ENCODE data around the gene FLRT2.

Gene FLRT2

DNA sequence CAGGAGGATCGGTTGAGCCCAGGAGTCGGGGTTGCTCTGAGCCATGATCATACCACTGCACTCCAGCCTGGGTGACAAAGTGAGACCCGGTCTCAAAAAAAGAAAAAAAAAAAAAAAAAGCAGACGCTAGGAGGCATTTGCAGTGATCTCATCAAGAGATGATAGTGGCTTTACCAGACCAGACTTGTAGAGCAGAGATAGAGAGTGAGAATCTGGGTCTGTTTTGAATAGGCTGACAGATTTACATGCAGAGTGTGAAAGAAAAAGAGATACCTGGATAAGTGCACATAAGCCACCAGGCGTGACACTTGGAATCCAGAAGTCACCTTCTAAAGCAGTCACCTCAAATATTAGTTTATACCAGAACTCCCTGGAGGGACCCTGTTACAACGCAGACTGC lies 21.1 kb upstream of the FLRT2 start:
- no peak overlapping the region for H3K4me3 ChIP-seq (ENCODE audit: low read depth, low read length)
- TF ChIP-seq CTCF (IDR thresholded peaks at IDR 0.05; ENCODE audit: low read depth, low read length) = no peak

GRCh38 chr14:85512451-85512850 lies 17.5 kb upstream of the FLRT2 start:
- H3K4me3 ChIP-seq (ENCODE audit: low read depth, low read length) = no peak overlapping the region

DNA sequence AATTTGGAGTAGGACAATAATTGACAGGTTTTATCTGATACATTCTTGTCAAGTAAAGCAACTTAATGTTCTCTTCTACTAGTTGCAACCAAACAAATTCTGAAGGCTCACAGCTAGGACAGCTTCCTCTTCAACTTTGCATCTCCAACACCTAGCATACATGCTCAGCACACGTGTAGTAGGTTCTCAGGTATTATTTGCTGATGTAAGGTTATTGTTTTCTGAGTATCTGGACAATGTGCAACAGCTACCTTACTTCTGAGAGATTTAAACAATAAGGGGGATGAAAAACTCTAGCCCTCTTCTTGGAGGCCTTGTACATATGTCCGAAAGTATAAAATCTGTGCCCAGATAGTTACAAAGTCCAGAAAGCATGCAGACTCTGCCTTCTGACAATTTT lies 15.5 kb upstream of the FLRT2 start:
- TF ChIP-seq CTCF (IDR thresholded peaks at IDR 0.05; ENCODE audit: low read depth, low read length) = no peak

More at GRCh38 chr14:85512451-85512850, 17.5 kb upstream of the FLRT2 start:
- TF ChIP-seq CTCF (IDR thresholded peaks at IDR 0.05; ENCODE audit: low read depth, low read length) = no peak

GRCh38 chr14:85516239-85517113 lies 13.5 kb upstream of the FLRT2 start:
- H3K4me3 ChIP-seq (ENCODE audit: low read depth, low read length) = peak overlapping the region; percentile 22
- no peak for TF ChIP-seq CTCF (IDR thresholded peaks at IDR 0.05; ENCODE audit: low read depth, low read length)

More for the DNA sequence above, 15.5 kb upstream of the FLRT2 start:
- H3K4me3 ChIP-seq (ENCODE audit: low read depth, low read length) = no peak overlapping the region

DNA sequence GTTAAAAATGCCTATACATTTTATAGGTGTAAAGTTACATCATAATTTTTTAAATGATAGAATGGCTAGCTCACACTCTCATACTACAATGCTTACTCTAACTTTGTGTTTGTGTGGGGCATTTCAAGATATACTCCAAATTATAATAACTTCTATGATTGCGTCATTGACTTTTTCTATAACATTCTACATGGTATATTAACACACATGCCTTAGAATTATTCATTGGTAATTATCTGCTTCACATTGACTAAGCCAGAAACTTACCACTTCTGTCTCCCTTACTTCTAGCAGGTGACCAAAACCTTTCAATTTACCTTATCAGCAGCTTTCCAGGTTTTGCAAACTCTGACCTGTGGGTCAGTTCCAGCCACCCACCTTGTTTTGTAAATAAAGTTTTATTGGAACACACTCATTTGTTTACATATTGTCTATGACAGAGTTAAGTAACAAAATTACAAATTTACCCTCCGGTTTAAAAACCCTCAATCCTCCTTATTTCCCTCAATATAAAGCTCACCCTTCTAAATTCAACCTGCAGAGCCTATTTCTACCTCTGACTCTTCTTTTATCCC lies 12.7 kb upstream of the FLRT2 start:
- TF ChIP-seq CTCF (IDR thresholded peaks at IDR 0.05; ENCODE audit: low read depth, low read length) = no peak
- H3K4me3 ChIP-seq (ENCODE audit: low read depth, low read length) = no peak overlapping the region

GRCh38 chr14:85519661-85520305 lies 10.2 kb upstream of the FLRT2 start:
- H3K4me3 ChIP-seq (ENCODE audit: low read depth, low read length) = no peak overlapping the region
- TF ChIP-seq CTCF (IDR thresholded peaks at IDR 0.05; ENCODE audit: low read depth, low read length) = no peak

DNA sequence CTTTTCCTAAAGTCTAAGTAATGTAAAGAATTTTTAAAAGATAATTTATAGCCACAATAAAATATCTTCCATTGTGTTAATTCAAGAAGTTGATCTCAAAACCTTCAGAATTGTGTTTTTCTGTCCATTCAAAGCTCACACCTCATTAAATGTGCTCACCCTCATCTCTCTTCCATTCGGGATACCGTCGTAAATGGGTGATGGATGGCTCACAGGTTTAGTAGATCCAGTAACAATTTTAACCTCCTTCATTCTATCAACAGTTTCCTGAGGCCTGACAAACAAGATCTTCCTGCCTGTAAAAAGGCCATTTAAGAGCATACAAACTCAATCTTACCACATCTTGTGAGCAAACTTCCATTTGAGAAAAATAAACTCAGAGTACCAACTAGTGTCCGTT lies 9.4 kb upstream of the FLRT2 start:
- no peak for TF ChIP-seq CTCF (IDR thresholded peaks at IDR 0.05; ENCODE audit: low read depth, low read length)
- no peak overlapping the region for H3K4me3 ChIP-seq (ENCODE audit: low read depth, low read length)
